H1 (cell line): Measurements from ENCODE around the gene HPCAL4. TPM values are rescaled to one million over a fixed set of nuclear protein-coding genes. Genes with fewer than 3 reads are reported as not detected.

Source experiments
- CHD1 ChIP-seq: IDR thresholded peaks from 2 replicates; pipeline ENCODE4 v1.6.1; 2012; ENCODE audit warnings: low read depth, low read length, improper control_type of control experiment
- CHD2 ChIP-seq: IDR thresholded peaks from 2 replicates; pipeline ENCODE4 v1.6.1; 2012; ENCODE audit warnings: low read length, improper control_type of control experiment
- EGR1 ChIP-seq: IDR thresholded peaks from 2 replicates; pipeline ENCODE4 v1.6.1; 2011; ENCODE audit warnings: low read depth, low read length, borderline replicate concordance
- MAFK ChIP-seq: IDR thresholded peaks from 2 replicates; pipeline ENCODE4 v1.6.1; 2012; ENCODE audit warnings: low read depth, mild to moderate bottlenecking, improper control_type of control experiment, low read length
- NANOG ChIP-seq: IDR thresholded peaks from 2 replicates; pipeline ENCODE4 v1.6.1; 2011; ENCODE audit warnings: low read length, low read depth, mild to moderate bottlenecking, inconsistent platforms; ENCODE audit not compliant: insufficient read depth, poor library complexity, severe bottlenecking
- NRF1 ChIP-seq: IDR thresholded peaks from 2 replicates; pipeline ENCODE4 v1.6.1; 2011; ENCODE audit warnings: mild to moderate bottlenecking, low read depth, low read length, improper control_type of control experiment
- SIN3A ChIP-seq, 2 experiments: IDR thresholded peaks in 1 of 2; conservative IDR thresholded peaks in 1 of 2; 2 replicates each; pipeline ENCODE4 v1.6.1; 2011 to 2012; ENCODE audit warnings: low read length in 2 of 2, improper control_type of control experiment in 1 of 2, low read depth in 1 of 2, mild to moderate bottlenecking in 1 of 2
- TBP ChIP-seq: IDR thresholded peaks from 2 replicates; pipeline ENCODE4 v1.6.1; 2011; ENCODE audit warnings: low read depth, low read length, improper control_type of control experiment
- TCF12 ChIP-seq: IDR thresholded peaks from 2 replicates; pipeline ENCODE4 v1.6.1; 2011; ENCODE audit warnings: low read depth, mild to moderate bottlenecking, low read length
- polyA plus RNA-seq, 7 experiments: library from polyadenylated mRNA; depleted of rRNA in 3 of 7; stranded (reverse) in 5 of 7; unstranded in 2 of 7; fragments of >200 nt in 5 of 7; fragments of 200-250 nt in 2 of 7; gene quantifications; 1 replicate in 5 of 7; 2 replicates in 1 of 7; 4 replicates in 1 of 7; pipeline versions ENCODE4 v1.2.1 to v1.2.3, GENCODE V29; 2011 to 2013; ENCODE audit warnings: missing spikeins in 2 of 7, mixed read lengths in 2 of 7
- total RNA-seq: library from RNA; stranded (reverse); fragmentation: NEBNext Ultra II Directional; extraction: Animal tissue kit (Norgen Biotek cat#: 25700); gene quantifications from 2 replicates; pipeline ENCODE4 v1.2.1, GENCODE V29; 2021
- TF ChIP-seq, protein P1 (sequence below): fragments of 300-600 bp; sonication (generic); IDR thresholded peaks from 2 replicates; pipeline ENCODE4 v1.7.1; 2012; ENCODE audit warnings: low read length, moderate library complexity, mild to moderate bottlenecking, inconsistent platforms; ENCODE audit not compliant: insufficient replicate concordance

The HPCAL4 gene
- total and polyA plus RNA-seq, 2 of the 8 experiments (the other 6 are each of a cell fraction or from before 2014, with no cell fraction given): 0.54 to 0.74 TPM

DNA sequence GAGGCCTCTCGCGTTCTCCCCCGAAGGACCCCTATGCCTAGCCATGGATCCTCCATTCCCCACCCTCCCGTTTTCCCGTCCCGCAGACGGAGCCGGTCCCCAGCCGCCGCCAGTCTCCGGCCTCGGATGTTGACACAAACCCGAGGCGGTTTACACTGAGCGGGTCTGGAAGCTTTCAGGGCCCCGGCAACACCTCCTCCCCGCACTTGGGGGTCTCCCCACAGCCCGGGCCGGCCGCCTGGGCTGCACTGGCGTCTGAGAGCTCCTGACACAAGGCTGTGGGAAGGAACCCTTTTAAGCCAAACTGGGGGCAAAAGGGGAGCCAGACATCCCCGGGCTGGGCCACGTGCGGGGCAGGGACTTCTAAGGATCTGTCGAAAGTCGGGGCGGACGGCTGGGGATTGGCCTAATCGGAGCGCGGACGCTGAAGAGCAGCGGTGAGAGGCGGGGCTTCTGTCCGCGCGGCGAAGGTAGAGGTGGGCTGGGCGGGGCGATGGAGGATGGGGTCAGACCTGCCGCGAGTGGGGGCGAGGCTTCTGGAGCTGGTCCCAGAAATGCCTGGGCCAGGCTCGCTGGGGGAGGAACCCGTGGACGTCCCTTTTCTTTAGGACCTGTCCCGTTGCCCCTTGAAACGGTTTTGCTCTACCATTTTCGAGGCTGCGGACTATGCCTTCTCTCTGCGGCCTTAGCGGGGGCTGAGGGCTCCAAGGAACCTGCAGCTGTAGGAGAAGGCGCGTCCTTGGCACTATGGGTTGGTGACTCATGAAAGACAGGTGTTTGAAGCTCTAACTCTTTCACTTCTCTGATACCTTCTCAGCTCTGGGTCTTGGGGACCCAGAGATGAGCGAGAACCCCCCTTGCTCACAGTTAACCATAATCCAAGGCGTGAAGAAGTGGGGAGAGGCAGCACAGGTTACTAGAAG, 1.2 kb upstream of the HPCAL4 start (continued):
- TF ChIP-seq, protein P1, sequence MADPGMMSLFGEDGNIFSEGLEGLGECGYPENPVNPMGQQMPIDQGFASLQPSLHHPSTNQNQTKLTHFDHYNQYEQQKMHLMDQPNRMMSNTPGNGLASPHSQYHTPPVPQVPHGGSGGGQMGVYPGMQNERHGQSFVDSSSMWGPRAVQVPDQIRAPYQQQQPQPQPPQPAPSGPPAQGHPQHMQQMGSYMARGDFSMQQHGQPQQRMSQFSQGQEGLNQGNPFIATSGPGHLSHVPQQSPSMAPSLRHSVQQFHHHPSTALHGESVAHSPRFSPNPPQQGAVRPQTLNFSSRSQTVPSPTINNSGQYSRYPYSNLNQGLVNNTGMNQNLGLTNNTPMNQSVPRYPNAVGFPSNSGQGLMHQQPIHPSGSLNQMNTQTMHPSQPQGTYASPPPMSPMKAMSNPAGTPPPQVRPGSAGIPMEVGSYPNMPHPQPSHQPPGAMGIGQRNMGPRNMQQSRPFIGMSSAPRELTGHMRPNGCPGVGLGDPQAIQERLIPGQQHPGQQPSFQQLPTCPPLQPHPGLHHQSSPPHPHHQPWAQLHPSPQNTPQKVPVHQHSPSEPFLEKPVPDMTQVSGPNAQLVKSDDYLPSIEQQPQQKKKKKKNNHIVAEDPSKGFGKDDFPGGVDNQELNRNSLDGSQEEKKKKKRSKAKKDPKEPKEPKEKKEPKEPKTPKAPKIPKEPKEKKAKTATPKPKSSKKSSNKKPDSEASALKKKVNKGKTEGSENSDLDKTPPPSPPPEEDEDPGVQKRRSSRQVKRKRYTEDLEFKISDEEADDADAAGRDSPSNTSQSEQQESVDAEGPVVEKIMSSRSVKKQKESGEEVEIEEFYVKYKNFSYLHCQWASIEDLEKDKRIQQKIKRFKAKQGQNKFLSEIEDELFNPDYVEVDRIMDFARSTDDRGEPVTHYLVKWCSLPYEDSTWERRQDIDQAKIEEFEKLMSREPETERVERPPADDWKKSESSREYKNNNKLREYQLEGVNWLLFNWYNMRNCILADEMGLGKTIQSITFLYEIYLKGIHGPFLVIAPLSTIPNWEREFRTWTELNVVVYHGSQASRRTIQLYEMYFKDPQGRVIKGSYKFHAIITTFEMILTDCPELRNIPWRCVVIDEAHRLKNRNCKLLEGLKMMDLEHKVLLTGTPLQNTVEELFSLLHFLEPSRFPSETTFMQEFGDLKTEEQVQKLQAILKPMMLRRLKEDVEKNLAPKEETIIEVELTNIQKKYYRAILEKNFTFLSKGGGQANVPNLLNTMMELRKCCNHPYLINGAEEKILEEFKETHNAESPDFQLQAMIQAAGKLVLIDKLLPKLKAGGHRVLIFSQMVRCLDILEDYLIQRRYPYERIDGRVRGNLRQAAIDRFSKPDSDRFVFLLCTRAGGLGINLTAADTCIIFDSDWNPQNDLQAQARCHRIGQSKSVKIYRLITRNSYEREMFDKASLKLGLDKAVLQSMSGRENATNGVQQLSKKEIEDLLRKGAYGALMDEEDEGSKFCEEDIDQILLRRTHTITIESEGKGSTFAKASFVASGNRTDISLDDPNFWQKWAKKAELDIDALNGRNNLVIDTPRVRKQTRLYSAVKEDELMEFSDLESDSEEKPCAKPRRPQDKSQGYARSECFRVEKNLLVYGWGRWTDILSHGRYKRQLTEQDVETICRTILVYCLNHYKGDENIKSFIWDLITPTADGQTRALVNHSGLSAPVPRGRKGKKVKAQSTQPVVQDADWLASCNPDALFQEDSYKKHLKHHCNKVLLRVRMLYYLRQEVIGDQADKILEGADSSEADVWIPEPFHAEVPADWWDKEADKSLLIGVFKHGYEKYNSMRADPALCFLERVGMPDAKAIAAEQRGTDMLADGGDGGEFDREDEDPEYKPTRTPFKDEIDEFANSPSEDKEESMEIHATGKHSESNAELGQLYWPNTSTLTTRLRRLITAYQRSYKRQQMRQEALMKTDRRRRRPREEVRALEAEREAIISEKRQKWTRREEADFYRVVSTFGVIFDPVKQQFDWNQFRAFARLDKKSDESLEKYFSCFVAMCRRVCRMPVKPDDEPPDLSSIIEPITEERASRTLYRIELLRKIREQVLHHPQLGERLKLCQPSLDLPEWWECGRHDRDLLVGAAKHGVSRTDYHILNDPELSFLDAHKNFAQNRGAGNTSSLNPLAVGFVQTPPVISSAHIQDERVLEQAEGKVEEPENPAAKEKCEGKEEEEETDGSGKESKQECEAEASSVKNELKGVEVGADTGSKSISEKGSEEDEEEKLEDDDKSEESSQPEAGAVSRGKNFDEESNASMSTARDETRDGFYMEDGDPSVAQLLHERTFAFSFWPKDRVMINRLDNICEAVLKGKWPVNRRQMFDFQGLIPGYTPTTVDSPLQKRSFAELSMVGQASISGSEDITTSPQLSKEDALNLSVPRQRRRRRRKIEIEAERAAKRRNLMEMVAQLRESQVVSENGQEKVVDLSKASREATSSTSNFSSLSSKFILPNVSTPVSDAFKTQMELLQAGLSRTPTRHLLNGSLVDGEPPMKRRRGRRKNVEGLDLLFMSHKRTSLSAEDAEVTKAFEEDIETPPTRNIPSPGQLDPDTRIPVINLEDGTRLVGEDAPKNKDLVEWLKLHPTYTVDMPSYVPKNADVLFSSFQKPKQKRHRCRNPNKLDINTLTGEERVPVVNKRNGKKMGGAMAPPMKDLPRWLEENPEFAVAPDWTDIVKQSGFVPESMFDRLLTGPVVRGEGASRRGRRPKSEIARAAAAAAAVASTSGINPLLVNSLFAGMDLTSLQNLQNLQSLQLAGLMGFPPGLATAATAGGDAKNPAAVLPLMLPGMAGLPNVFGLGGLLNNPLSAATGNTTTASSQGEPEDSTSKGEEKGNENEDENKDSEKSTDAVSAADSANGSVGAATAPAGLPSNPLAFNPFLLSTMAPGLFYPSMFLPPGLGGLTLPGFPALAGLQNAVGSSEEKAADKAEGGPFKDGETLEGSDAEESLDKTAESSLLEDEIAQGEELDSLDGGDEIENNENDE: no peak
- TF ChIP-seq EGR1: no peak
- TF ChIP-seq MAFK: no peak
- TF ChIP-seq NRF1: no peak
- no peak for TF ChIP-seq NANOG
- TF ChIP-seq TBP: no peak
- TF ChIP-seq SIN3A (conservative IDR thresholded peaks at IDR 0.05 in 1 of 2, IDR thresholded peaks at IDR 0.05 in 1 of 2; ENCODE audit: low read depth in 1 of 2, low read length in 2 of 2): no peak
- no peak for TF ChIP-seq TCF12
- TF ChIP-seq CHD2: no peak
- TF ChIP-seq CHD1: no peak
